Ishikawa (cell line): Measurements from ENCODE around the gene LMF2.

Experiments
- CREB1 ChIP-seq: IDR thresholded peaks from 2 replicates; pipeline ENCODE4 v1.6.1; 2012; ENCODE audit warnings: low read depth
- EP300 ChIP-seq: IDR thresholded peaks from 2 replicates; pipeline ENCODE4 v1.6.1; 2012; ENCODE audit warnings: borderline replicate concordance
- FOXM1 ChIP-seq: IDR thresholded peaks from 2 replicates; pipeline ENCODE4 v1.6.1; 2012; ENCODE audit warnings: low read depth, borderline replicate concordance
- TAF1 ChIP-seq: IDR thresholded peaks from 2 replicates; pipeline ENCODE4 v1.6.1; 2012; ENCODE audit warnings: low read depth, mild to moderate bottlenecking
- TEAD4 ChIP-seq: IDR thresholded peaks from 2 replicates; pipeline ENCODE4 v1.6.1; 2012
- TF ChIP-seq, protein P1 (sequence below): IDR thresholded peaks from 2 replicates; pipeline ENCODE4 v1.6.1; 2012

DNA sequence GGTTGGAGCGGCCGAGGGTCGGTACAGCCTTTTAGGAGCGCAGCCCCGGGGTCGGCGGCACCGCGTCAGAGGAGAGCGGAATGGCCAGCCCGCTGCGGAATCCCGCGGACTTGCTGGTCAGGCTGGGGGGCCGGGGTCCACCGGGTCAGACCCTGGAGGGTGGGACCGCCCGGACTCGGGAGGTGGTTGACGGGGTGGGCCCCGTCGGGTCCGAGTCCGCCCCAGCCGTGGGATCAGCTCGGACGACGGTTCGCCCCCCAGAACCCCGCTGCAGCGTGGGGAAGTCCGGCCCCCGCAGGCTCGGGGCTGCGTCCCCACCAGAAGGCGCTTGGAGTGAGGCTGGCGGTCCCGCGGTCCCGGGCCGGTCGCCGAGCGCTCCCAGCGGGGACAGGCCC is 26.5 kb downstream of the LMF2 start:
- TF ChIP-seq EP300 = no peak
- TF ChIP-seq TEAD4 = no peak
- TF ChIP-seq, protein P1, sequence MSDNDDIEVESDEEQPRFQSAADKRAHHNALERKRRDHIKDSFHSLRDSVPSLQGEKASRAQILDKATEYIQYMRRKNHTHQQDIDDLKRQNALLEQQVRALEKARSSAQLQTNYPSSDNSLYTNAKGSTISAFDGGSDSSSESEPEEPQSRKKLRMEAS = no peak
- no peak for TF ChIP-seq FOXM1
- no peak for TF ChIP-seq TAF1
- no peak for TF ChIP-seq CREB1
